Measurements from ENCODE around the gene PIP5K1A.
"Not testable (repeated sequence)": the region's sequence is repeated elsewhere in the genome, so short reads cannot be mapped to it uniquely, and the experiment has no call there.

PIP5K1A gene

DNA sequence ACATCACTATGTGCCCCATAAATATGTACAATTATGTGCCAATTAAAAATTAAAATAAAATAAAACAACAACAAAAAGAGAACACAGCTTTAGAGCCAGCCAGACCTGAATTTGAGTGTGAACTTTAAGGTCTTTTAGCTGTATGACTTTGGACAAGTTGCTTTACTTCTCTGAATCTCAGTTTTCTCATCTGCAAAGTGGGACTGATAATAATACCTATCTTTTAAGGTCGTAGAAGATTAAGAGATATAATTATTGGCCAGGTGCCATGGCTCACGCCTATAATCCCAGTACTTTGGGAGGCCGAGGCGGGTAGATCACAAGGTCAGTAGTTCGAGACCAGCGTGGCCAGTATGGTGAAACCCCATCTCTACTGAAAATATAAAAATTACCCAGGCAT is 5.0 kb upstream of the PIP5K1A start:
- no peak for FAIRE-seq

GRCh38 chr1:151193856-151194255 is 4.5 kb upstream of the PIP5K1A start:
- FAIRE-seq, result no peak

DNA sequence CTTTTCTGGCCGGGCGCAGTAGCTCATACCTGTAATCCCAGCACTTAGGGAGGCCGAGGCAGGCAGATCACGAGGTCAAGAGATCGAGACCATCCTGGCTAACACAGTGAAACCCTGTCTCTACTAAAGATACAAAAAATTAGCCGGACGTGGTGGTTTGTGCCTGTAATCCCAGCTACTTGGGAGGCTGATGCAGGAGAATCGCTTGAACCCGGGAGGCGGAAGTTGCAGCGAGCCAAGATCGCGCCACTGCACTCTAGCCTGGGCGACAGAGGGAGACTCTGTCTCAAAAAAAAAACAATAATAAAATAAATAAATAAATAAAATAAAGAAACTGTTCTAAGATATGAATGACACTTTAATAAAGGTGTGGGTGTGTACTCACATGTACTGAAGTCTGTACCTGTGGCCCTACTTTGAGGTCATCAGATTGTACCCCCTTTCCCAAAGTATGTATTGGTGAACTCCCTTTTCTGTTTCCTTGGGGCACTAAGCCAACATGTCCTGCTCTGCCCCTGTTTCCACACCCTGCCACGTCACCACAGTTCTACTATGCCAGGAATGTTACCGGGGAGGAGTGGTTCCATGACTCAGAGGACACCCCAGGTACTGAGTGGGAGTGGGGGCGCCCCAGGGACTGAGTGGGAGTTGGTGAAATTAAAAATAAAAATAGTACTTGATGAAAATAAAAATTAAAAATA is 3.3 kb upstream of the PIP5K1A start:
- FAIRE-seq, result peak; percentile 34

DNA sequence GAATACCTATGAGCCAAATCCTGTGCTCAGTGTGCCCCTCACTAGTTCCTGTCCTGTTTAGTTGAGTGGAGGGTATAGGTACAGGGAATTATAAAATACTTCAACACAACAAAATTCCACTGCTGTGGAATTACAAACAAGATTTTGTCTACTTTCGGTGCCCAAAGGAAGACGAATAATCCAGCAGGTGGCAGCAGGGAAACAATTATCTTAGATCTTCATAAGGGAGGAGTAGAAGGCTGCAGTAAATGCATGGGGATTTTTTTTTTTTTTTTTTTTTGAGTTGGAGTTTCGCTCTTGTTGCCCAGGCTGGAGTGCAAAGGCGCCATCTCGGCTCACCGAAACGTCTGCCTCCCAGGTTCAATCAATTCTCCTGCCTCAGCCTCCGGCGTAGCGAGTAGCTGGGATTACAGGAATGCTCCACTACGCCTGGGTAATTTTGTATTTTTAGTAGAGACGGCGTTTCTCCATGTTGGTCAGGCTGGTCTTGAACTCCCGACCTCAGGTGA is 2.0 kb upstream of the PIP5K1A start:
- FAIRE-seq, result peak; percentile 83

DNA sequence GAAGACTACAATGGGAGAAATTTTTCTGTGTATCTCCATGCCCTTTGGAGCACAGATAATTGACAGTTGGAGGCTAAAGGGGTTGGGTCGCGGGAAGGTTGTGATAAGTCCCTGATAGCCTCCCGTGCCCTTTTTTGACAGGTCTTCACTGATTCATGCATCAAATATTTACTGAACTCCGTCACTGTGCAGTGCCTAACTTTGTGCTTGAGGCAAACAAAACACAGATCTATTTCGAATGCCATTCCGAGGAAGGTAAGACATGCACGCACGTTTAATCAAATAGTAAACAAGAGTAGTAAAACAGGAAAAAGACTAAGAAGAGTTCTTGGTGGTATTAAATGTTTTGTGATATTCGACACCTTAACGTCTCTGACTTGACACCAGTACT is 494 bp upstream of the PIP5K1A start:
- FAIRE-seq, result no peak

DNA sequence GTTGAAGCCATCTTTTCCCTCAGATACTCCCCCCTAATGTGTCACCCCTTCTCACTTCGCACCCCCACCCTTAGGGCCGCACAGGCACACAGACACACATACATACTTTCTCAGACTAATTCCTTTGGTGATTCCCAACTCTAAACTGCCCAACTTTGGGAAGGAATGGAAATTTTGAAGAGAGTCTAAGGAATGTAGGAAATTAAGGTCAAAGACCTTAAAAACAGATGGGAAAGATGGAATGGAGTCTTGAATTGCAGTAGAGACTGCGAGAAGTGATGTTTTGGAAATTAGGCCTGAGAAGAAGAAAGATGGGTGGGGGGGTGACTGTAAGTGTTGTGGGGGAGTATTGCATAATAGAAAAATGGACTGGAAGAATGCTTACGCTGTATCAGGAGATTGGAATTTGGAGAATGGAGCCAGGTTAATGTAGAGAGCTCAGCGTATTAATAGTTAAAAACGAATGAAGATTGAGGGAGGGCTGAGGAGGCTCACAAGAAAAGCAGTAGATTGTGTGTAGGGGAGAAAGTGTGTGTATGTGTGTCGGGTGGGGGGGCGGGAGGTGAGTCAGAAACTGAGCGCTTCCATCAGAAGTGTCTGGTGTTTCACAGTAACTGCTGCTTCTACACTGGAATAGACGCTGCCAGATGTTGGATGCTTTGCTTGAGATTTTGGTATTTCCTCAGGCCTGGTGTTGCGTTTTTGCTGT is 1.7 kb downstream of the PIP5K1A start:
- no peak for FAIRE-seq

DNA sequence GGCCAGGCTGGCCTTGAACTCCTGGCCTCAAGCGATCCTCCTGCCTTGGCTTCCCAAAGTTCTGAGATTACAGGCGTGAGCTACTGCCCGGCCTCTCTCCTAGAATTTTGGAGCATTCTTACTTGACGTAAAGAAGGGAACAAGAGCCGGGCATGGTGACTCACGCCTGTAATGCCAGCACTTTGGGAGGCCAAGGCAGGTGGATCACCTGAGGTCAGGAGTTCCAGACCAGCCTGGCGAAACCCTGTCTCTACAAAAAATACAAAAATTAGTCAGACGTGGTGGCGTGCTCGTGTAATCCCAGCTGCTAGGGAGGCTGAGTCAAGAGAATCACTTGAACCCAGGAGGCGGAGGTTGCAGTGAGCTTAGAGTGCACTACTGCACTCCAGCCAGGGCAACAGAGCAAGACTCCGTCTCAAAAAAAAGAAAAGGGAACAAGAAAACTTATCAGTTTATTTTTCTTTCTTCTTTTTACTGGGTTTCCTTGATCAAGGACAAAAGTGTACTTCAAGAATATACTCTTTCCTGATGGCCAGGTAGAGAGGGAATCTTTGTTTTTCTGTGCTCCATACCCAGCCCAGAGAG is 7.1 kb downstream of the PIP5K1A start:
- not testable (repeated sequence) for FAIRE-seq

DNA sequence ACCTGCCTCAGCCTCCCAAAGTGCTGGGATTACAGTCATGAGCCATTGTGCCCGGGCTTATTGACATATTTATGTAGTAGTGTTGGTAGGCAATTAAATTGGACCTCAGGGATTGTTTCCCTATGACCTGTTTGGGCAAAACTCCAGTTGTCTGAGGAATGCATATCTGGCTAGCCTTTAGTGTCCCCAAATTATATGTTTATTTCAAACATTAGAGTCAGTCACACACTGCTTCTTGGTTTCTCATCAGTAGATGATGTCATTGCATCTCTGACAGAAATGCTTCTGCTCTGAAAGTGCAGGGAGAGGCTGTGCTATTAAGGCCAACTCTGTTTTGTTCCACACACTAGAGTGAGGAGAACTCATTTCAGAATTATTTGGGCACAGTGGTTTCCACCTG is 12.5 kb downstream of the PIP5K1A start:
- no peak for FAIRE-seq

- FAIRE-seq, result no peak
These were observed 13.8 kb downstream of the PIP5K1A start for GRCh38 chr1:151211972-151212705.

DNA sequence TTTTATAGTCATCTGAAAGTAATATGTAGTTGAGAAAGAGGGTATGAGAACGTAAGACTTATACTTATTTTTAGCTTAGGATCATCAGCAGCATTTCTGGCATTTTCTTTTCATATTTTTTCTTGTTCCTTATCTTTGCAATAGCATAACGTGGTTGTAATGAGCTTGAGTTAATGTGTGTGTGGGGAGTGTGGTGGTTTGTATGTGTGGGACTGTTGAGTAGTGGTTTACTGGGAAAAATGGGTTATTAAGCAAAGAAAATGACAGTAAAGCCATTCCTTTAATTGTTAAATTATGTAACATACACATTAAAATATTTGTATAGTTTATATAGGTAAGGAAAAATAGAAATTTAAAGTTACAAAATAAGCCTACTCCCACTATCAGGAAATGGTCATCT is 15.2 kb downstream of the PIP5K1A start:
- FAIRE-seq, result no peak

DNA sequence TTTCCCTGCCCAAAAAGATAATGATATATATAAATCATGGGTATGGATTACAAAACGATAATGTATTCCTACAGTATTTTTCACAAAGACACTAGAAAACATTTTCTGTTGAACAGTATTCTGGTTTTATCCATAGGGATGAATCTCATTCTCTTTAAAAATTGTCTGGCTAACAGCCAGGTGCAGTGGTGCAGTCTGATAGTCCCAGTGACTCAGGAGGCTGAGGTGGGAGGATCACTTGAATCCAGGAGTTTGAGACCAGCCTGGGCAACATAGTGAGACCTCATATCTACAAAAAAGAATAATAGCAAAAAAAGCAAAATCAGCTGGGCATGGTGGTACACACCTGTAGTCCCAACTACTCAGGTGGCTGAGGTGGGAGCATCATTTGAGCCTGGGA is 23.3 kb downstream of the PIP5K1A start:
- FAIRE-seq, result no peak

- no peak for FAIRE-seq
These were observed 23.8 kb downstream of the PIP5K1A start for GRCh38 chr1:151222130-151222529.

DNA sequence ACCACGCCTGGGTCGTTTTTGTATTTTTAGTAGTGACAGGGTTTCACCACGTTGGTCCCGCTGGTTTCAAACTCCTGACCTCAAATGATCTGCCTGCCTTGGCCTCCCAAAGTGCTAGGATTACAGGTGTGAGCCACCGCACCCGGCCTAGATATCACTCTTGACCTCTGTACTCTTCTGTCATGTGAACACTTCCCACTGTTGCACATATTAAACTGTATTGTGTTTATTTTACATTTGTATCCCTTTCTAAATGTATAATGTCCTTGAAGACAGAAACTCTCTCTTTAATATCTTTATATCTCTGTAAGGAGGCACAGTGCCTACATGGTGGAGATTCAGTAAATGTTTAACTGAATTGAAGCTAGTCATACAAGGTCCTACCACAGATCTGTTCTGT is 36.9 kb downstream of the PIP5K1A start:
- no peak for FAIRE-seq

DNA sequence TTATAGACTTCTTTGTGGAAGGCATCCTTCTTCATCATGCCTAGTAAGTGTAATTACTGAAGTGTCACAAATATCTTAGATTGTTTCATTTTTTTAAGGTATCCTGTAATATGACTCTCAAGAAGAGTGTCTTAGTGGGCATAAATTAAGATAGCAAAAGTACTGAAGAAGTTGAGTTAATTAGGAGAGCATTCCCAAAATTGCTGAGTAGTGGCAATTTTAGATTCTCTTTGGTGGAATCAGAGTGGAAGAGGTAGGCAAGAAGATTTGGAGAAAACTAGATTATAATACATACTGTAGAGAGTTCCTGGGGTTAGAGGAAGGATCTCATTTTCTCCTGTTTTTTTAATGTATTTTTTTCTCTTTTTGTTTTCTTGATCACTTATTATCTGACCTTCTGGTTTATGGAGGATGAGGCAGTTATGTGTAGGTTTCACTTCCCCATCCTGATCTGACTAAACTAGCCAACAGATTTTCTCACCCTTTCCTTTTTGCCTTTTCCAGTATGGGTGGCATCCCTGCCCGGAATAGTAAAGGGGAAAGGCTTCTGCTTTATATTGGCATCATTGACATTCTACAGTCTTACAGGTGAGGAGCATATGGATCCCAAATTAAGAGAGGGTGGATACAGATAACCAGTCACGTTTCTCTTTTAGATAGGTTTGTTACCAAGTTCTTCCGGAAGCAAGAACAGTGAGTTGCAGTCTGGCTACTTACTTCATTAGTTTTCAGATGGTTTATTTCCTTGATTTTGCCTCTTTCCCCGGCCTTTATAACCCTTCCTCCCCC is 39.5 kb downstream of the PIP5K1A start:
- FAIRE-seq, result no peak

DNA sequence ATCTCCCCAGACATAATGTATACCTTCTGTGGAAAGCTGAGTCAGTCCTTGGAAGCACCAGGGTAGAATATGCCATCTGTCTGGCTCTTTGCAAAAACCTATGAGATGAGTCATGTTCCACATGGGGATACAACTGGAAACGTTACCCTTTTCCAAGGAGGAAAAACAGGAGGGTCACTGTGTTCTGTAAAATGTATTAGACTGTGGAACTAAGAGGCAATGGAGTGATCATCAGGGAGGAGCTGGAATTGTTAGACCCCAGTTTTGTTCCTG is 40.1 kb downstream of the PIP5K1A start:
- no peak for FAIRE-seq

- no peak for FAIRE-seq
These were observed 44.1 kb downstream of the PIP5K1A start for GRCh38 chr1:151242442-151242841.

GRCh38 chr1:151243683-151244216 is 45.4 kb downstream of the PIP5K1A start:
- FAIRE-seq, result no peak

GRCh38 chr1:151246786-151247185 is 48.4 kb downstream of the PIP5K1A start:
- no peak for FAIRE-seq

- peak; percentile 96 for FAIRE-seq
These were observed 53.5 kb downstream of the PIP5K1A start for GRCh38 chr1:151251656-151252470.

DNA sequence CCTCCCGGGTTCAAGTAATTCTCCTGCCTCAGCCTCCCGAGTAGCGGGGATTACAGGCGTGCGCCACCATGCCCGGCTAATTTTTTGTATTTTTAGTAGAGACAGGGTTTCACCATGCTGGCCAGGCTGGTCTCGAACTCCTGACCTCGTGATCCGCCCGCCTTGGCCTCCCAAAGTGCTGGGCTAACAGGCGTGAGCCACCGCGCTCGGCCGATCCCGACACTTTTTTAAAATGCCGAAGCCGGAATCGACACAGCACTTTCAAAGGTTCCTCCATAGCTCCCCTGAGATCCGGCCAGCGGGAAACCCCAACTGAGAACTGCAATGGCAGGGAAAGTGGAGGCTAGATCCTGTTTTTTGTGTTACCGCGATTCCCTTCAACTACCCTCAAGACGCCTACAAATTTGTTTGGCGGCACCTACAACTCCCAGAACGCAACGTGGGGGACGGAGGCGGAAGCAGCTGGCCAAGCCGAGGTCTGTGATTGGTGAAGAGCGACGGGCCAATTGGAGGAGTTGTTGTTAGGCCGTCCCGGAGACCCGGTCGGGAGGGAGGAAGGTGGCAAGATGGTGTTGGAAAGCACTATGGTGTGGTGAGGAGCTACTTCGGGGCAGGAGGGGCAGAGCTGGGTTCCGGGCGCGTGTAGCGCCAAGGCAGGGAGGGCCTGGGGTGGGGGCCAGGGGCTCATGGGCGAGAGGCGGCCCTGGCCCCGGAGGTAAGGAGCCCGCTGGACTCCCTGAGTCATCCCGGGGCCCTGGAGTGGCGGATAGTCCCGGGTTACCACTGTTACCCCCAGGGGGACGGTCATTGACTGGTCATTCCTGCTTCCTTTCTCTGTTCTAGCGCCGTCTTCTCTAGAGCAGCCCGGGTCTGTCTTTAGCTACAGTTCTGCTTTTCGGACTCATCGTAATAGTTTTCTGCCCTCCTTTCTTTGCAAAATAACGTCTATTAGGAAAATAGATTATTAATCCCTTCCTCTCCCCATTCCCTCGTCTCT is 56.2 kb downstream of the PIP5K1A start, which contains the start of gene PSMD4:
TSS of gene PSMD4 (plus strand) at position 518 of the 997 bp plus-strand sequence. CDS start at position 567, 49 bp downstream.
- FAIRE-seq, result peak; percentile 93
